Measurements from ENCODE around the gene IRAK2.
A peak's percentile ranks its signal among the peaks of the same experiment; 100 is the strongest.
"Not testable (repeated sequence)": the region's sequence is repeated elsewhere in the genome, so short reads cannot be mapped to it uniquely, and the experiment has no call there.

IRAK2 gene

GRCh38 chr3:10160925-10161324 lies 3.8 kb upstream of the IRAK2 start:
- no peak for DNase-seq (ENCODE audit: low read depth)

DNA sequence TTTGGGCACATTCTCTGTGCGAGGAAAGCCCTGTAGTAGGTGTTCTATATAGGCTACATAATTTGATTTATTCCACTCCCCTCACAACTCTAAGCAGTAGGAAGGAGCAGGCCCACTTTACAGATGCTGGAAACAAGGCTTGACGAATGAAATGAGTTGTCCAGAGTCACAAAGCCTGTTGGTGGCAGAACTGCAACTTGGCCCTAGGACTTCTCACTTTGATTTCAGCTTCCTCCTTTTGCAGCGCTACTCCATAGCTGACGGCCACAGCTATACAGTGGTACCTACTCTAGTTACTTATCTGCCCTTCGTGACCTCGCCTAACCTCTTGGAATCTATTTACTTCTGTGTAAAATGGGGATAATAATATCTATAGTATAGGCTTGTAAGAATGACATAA lies 2.5 kb upstream of the IRAK2 start:
- no peak for DNase-seq (ENCODE audit: low read depth)

GRCh38 chr3:10164201-10164545 lies 546 bp upstream of the IRAK2 start:
- DNase-seq (ENCODE audit: low read depth), result not testable (repeated sequence)

- DNase-seq (ENCODE audit: low read depth), result no peak
Observed at GRCh38 chr3:10166213-10166604, 1.5 kb downstream of the IRAK2 start.

GRCh38 chr3:10169000-10169496 lies 4.3 kb downstream of the IRAK2 start:
- DNase-seq (ENCODE audit: low read depth), result no peak

GRCh38 chr3:10170915-10171478 lies 6.3 kb downstream of the IRAK2 start:
- DNase-seq (ENCODE audit: low read depth), result no peak

DNA sequence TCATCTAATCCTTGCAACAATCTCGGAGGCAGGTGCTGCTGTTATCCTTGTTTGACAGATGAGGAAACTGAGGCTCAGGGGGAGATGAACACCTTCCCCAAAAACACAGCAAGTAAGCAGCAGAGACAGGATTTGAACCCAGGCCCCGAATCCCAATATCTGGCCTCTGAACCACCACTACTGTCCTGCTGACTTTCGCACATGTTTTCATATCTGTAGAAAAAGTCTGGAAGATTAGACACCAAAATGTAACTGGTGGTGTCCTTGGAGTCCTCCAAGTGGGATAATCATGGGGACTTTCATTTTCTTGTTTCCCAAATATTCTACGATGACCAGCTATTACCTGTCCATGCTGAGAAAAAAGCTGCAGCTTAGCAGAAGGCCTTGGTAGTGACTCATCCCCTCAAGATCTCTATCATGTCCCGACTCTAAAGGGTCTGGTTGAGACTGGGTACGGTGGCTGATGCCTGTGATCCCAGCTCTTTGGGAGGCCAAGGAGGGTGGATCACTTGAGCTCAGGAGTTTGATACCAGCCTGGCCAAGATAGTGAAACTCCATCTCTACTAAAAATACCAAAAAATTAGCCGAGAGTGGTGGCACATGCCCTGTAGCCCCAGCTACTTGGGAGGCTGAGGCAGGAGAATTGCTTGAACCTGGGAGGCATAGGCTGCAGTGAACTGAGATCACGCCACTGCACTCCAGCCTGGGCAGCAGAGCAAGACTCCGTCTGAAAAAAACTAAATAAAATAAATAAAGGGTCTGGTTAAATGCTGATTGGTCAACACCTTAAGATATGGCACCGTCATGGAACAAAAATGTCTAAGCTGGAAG lies 8.6 kb downstream of the IRAK2 start:
- DNase-seq (ENCODE audit: low read depth), result no peak

DNA sequence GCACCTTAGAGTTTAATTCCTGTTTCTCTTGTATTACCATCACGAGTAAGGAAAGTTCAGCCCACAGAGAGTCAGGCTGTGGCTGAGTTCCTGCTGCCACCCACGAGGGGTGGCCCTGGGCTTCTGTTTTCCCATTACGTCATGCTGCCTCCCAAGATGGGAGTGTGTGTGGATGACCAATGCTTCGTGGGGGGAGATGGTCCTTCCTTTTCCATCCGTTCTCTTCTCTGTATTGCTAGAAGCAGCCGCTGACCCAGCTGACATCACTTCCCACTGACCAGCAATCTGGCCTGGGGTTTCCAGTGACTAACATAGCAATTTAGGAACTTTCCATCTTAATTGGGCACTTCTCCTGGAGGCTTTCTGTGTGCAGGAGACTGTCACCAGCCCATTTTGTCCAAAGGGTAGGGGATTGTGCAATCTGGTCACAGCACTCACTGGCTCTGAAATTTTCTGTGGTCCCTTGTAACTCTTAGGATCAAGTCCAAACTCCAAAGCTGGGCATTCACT lies 9.3 kb downstream of the IRAK2 start:
- peak; percentile 88 for DNase-seq (ENCODE audit: low read depth)

DNA sequence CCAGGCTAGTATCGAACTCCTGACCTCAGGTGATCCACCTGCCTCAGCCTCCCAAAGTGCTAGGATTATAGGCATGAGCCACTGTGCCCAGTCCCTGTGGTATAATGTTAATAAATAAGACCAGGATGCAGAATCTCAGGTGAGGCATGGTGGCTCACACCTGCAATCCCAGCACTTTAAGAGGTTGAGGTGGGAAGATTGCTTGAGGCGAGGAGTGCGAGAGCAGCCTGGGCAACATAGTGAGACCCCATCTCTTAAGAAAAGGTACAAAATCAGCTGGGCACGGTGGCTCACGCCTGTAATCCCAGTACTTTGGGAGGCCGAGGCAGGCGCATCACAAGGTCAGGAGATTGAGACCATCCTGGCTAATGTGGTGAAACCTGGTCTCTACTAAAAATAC lies 10.6 kb downstream of the IRAK2 start:
- not testable (repeated sequence) for DNase-seq (ENCODE audit: low read depth)

- DNase-seq (ENCODE audit: low read depth), result not testable (repeated sequence)
Observed at GRCh38 chr3:10176150-10176549, 11.4 kb downstream of the IRAK2 start.

DNA sequence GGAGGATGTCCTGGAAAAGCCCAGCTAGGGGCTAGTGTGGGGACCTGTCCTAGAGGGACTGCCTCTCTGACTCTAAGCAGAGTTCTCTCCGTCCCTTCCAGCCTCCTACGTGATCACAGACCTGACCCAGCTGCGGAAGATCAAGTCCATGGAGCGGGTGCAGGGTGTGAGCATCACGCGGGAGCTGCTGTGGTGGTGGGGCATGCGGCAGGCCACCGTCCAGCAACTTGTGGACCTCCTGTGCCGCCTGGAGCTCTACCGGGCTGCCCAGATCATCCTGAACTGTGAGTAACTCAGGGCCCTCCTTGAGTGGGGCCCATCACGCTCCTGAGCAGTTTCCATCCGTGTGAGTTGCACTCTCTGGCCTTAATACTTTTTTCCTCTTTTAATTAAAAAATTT lies 13.0 kb downstream of the IRAK2 start:
- DNase-seq (ENCODE audit: low read depth), result no peak

DNA sequence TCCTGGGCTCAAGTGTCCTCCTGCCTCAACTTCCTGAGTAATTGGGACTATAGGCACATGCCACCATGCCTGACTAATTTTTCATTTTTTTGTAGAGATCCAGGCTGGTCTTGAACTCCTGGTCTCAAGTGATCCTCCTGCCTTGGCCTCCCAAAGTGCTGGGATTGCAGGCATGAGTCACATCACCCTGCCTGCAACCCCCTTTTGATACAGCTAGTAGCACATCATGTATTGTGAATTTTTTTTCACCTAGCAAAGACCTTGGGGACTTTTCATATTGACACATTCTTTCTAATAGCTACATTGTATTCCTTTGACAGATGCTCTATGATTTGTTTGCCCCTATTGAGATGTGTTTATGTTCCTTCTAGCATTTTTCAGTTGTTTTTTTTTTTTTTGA lies 14.2 kb downstream of the IRAK2 start:
- DNase-seq (ENCODE audit: low read depth), result no peak

GRCh38 chr3:10180289-10180688 lies 15.6 kb downstream of the IRAK2 start:
- DNase-seq (ENCODE audit: low read depth), result no peak

DNA sequence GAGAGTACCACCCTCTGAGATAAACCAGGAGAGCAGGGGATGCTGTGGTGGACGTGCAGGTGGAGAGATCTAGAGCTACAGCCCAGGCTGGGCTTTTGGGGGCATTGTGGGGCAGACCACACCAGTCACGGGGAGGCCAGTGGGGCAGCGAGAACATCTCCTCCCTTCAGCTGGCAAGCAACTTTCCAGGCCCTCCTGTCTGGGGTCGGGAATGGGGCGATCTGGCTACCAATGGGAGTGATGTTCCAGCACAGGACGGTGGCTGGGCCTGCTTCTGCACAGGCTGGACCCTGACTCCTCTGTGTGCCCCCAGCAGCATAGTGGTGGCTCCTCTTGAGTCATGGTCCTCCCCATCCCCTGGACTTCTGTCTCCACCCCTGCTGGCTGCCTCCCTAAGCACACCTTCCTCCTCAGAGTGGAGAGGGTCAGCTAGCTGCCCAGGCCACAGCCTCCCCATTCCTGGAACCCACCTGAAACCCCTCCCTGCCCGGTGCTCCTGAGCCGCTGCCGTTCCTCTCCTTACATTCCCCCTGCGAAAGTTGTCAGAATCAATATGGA lies 16.1 kb downstream of the IRAK2 start:
- no peak for DNase-seq (ENCODE audit: low read depth)

GRCh38 chr3:10182950-10183349 lies 18.2 kb downstream of the IRAK2 start:
- no peak for DNase-seq (ENCODE audit: low read depth)

- DNase-seq (ENCODE audit: low read depth), result no peak
Observed at GRCh38 chr3:10184250-10184649, 19.5 kb downstream of the IRAK2 start.

DNA sequence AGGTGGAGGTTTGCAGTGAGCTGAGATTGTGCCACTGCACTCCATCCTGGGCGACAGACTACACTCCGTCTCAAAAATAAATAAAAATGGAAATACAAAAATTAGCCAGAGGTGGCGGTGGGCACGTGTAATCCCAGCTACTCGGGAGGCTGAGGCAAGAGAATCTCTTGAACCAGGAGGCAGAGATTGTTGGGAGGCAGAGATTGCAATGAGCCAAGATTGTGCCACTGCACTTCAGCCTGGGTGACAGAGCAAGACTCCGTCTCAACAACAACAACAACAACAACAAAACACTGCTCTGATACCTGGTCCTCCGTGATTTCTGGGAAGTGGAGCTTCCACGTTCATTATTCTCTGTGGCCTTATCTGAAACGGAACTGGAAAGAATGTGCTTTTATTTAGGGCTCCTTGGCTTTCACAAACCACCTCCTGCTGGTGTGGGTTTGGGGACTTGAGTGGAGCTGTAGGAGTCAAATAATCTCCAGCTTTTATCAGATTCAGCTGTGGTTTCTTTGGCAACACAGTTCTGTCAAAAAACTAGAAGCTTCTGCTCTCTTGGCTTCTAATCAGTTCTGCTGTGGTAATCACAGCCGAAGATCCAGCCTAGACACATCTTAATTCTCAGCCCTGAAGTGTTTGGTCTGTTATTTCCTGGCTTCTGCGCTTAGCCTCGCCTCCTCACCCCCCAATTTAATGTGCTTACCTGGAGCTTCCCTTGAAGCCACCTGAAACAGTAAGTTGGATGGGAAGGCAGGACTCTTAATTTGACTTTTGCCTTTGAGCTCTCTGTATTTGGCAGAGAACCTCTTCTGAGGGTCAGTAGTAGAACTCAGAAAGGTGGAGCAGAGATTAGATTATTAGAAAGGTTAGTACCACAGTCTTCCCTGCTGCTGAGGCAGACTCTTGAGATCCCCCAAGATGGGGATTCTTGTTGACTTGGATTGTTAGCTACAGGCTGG lies 21.4 kb downstream of the IRAK2 start:
- peak; percentile 61 for DNase-seq (ENCODE audit: low read depth)

- DNase-seq (ENCODE audit: low read depth), result no peak
Observed at GRCh38 chr3:10187290-10187876, 22.7 kb downstream of the IRAK2 start.

- no peak for DNase-seq (ENCODE audit: low read depth)
Observed at GRCh38 chr3:10187944-10188343, 23.2 kb downstream of the IRAK2 start.

DNA sequence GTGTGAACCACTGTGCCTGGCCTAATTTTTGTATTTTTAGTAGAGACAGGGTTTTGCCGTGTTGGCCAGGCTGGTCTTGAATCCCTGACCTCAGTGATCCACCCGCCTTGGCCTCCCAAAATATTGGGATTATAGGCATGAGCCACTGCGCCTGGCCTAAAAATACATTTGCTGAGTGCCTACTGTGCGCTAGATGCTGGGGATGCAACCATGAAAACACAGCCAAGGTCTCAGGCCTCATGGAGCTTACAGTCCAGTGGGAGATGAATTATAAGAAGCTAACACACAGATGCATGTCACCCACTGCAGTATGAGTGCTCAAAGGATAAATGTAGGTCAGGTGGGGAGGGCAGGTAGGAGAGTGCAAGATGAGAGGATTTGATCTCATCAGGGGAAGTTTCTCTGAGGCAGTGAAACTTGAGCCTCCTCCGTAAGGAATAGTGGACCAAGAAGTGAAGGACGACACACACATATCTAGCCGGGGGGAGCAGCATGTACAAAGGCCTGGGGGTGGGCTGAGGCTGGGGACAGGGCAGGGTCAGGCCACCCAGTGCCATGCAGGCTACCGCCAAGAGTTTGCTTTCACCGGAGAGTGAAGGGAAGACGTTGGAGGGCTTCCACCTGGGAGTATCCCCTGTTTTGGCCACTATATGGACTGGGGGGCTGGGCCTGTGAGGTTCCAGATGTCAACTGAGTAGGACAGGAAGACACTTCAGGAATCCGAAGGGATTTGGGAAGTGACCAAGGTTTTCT lies 24.3 kb downstream of the IRAK2 start:
- DNase-seq (ENCODE audit: low read depth), result no peak
